K562 (cell line): Measurements from ENCODE around the gene DPY30. TPM values are rescaled to one million over a fixed set of nuclear protein-coding genes. Genes with fewer than 3 reads are reported as not detected.

Experiments
- ATAC-seq: fragments of 200-7000 bp; cut with Tn5 transposase; 3 replicates; pipeline ENCODE4 v1.9.1; 2020; ENCODE audit warnings: moderate library complexity
- BruUV-seq: library from RNA; stranded (reverse); fragments of 400-500 nt; replicated peaks from 2 replicates; lab custom pipeline; 2021; lab: Mats Ljungman, UMichigan
- CTCF ChIA-PET: fragments of 300-600 bp; formaldehyde crosslinking; extraction: SDS; loops from one replicate; lab custom pipeline; 2021; ENCODE audit warnings: low intra/inter-chr PET ratio; lab: Yijun Ruan, JAX
- POLR2A ChIA-PET: fragments of 300-600, 350-650 bp; sonication (Branson Sonifier 250); formaldehyde crosslinking; extraction: SDS; loops from one replicate; lab custom pipeline; 2021; ENCODE audit warnings: antibody characterized with exemption, inconsistent platforms; lab: Yijun Ruan, JAX
- DNase-seq, 4 experiments: peaks; one replicate each; pipeline versions ENCODE4 v3.0.0 to v3.0.0-alpha.2; 2011 to 2018; ENCODE audit warnings: low spot score in 3 of 4, mixed read lengths in 3 of 4; ENCODE audit errors: extremely low read depth in 1 of 4
- FAIRE-seq: peaks from 2 replicates; lab custom pipeline; 2011; peaks lifted over from hg19 to GRCh38; lab: Jason Lieb, UNC
- H2AFZ ChIP-seq: 2 replicates; pipeline ENCODE4 v1.6.0; 2011; ENCODE audit warnings: low read depth, low read length, control low read depth, inconsistent platforms
- H3K27ac ChIP-seq: fragments of 200-600 bp; 3 replicates; pipeline ENCODE4 v1.8.0; 2011; ENCODE audit warnings: low read depth, mild to moderate bottlenecking, control low read depth, inconsistent platforms, low read length, moderate library complexity, mixed read lengths; ENCODE audit errors: extremely low read depth
- H3K27me3 ChIP-seq, 2 experiments: fragments of 300-600 bp in 1 of 2; 2 replicates in 1 of 2; 3 replicates in 1 of 2; pipeline versions ENCODE4 v1.6.0 to v1.8.0; 2011; ENCODE audit warnings: inconsistent platforms in 2 of 2, low read length in 2 of 2, mild to moderate bottlenecking in 1 of 2, mixed read lengths in 1 of 2, moderate library complexity in 1 of 2; ENCODE audit not compliant: control insufficient read depth in 2 of 2, insufficient read depth in 2 of 2
- H3K36me3 ChIP-seq: fragments of 300-600 bp; 3 replicates; pipeline ENCODE4 v1.8.0; 2011; ENCODE audit warnings: mild to moderate bottlenecking, low read length, inconsistent platforms; ENCODE audit not compliant: control insufficient read depth, insufficient read depth
- H3K4me1 ChIP-seq, 2 experiments: fragments of 200-600 bp in 1 of 2; replicated peaks in 1 of 2; 2 replicates in 1 of 2; 3 replicates in 1 of 2; pipeline versions ENCODE4 v1.5.1 to v1.8.0; 2011; ENCODE audit warnings: inconsistent platforms in 2 of 2, low read length in 2 of 2, mild to moderate bottlenecking in 1 of 2, mixed read lengths in 1 of 2, moderate library complexity in 1 of 2; ENCODE audit not compliant: control insufficient read depth in 2 of 2, insufficient read depth in 2 of 2
- H3K4me2 ChIP-seq: 2 replicates; pipeline ENCODE4 v1.6.1; 2011; ENCODE audit warnings: low read length, control low read depth, inconsistent platforms, mixed read lengths; ENCODE audit not compliant: insufficient read depth
- H3K4me3 ChIP-seq: fragments of 200-600 bp; sonication (generic), shearing (Covaris generic); 2 replicates; pipeline ENCODE4 v1.5.1; 2016; ENCODE audit warnings: control low read depth, inconsistent platforms
- H3K79me2 ChIP-seq: fragments of 200-600 bp; 3 replicates; pipeline ENCODE4 v1.8.0; 2011; ENCODE audit warnings: low read length, inconsistent platforms; ENCODE audit not compliant: control insufficient read depth, insufficient read depth
- H3K9ac ChIP-seq, 2 experiments: 2 replicates each; pipeline versions ENCODE4 v1.6.0 to v1.6.1; 2011; ENCODE audit warnings: low read depth in 2 of 2, low read length in 2 of 2, control low read depth in 1 of 2, inconsistent platforms in 1 of 2, mild to moderate bottlenecking in 1 of 2, mixed read lengths in 1 of 2; ENCODE audit not compliant: insufficient read depth in 1 of 2
- H3K9me1 ChIP-seq: one replicate; pipeline ENCODE4 v1.6.0; 2011; ENCODE audit warnings: inconsistent platforms, mild to moderate bottlenecking, low read length, moderate library complexity; ENCODE audit not compliant: control insufficient read depth, insufficient read depth
- H3K9me3 ChIP-seq: replicated peaks from 2 replicates; pipeline ENCODE4 v1.5.1; 2011; ENCODE audit warnings: low read depth, low read length, inconsistent platforms; ENCODE audit not compliant: control insufficient read depth, insufficient read depth
- H4K20me1 ChIP-seq: replicated peaks from 2 replicates; pipeline ENCODE4 v1.6.1; 2011; ENCODE audit warnings: low read length, inconsistent platforms, mixed read lengths; ENCODE audit not compliant: control insufficient read depth, insufficient read depth
- BACH1 ChIP-seq: fragments of 200-800 bp; sonication (Bioruptor generic); IDR thresholded peaks from 2 replicates; pipeline ENCODE4 v1.6.1; 2016; ENCODE audit warnings: missing genetic modification characterization, missing compliant biosample characterization
- CEBPG ChIP-seq, 3 experiments: fragments of 200-800 bp in 1 of 3; sonication (Bioruptor generic) in 1 of 3; sonication (generic) in 1 of 3; formaldehyde crosslinking in 1 of 3; IDR thresholded peaks in 2 of 3; conservative IDR thresholded peaks in 1 of 3; 2 replicates each; pipeline versions ENCODE4 v1.6.1 to v1.8.0; 2016 to 2022; ENCODE audit warnings: missing compliant biosample characterization in 2 of 3, missing genetic modification characterization in 2 of 3, mild to moderate bottlenecking in 1 of 3, missing genetic modification reagents in 1 of 3
- CREM ChIP-seq: IDR thresholded peaks from 2 replicates; pipeline ENCODE4 v1.6.1; 2014; ENCODE audit warnings: antibody characterized with exemption, low read depth
- FOXK2 ChIP-seq, 2 experiments: fragments of 450-650 bp; IDR thresholded peaks in 1 of 2; conservative IDR thresholded peaks in 1 of 2; 2 replicates each; pipeline ENCODE4 v1.6.1; 2016; ENCODE audit warnings: low read depth in 2 of 2, mild to moderate bottlenecking in 1 of 2
- HNRNPL ChIP-seq: fragments of 200-400 bp; formaldehyde crosslinking; IDR thresholded peaks from 2 replicates; pipeline ENCODE4 v1.6.1; 2017; ENCODE audit warnings: low read depth, mild to moderate bottlenecking, low read length
- RBFOX2 ChIP-seq: fragments of 200-400 bp; formaldehyde crosslinking; IDR thresholded peaks from 2 replicates; pipeline ENCODE4 v1.6.1; 2017; ENCODE audit warnings: low read depth, mild to moderate bottlenecking, low read length, moderate library complexity
- SMAD4 ChIP-seq: fragments of 250-450 bp; sonication (Bioruptor Pico); conservative IDR thresholded peaks from 2 replicates; pipeline ENCODE4 v1.8.0; 2021; ENCODE audit warnings: inconsistent platforms, mild to moderate bottlenecking, moderate library complexity
- TAF1 ChIP-seq: IDR thresholded peaks from 2 replicates; pipeline ENCODE4 v1.6.1; 2011; ENCODE audit warnings: mild to moderate bottlenecking, low read length, moderate library complexity; ENCODE audit not compliant: insufficient read depth, control insufficient read depth, severe bottlenecking; ENCODE audit errors: extremely low read depth
- ZNF354B ChIP-seq: fragments of 250-450 bp; sonication (Bioruptor Pico); IDR thresholded peaks from 2 replicates; pipeline ENCODE4 v1.4.0; 2020
- WGBS: fragments of 100-300 bp; shearing (Covaris generic); methylation state at CpG from one replicate; pipeline ENCODE4 v1.1.6; 2016; ENCODE audit warnings: low coverage, mixed read lengths; ENCODE audit not compliant: insufficient coverage; ENCODE audit errors: missing lambda C conversion rate; 5-methylcytosine and 5-hydroxymethylcytosine counted together
- in situ Hi-C: fragments of 300-500 bp; cut with MboI; formaldehyde crosslinking; loops from 4 replicates; pipeline ENCODE4 v1.15.0; 2018; ENCODE audit warnings: inconsistent platforms, mixed read lengths
- intact Hi-C: fragments of 100-400 bp; cut with micrococcal nuclease; formaldehyde crosslinking; loops from 2 replicates; pipeline ENCODE4 v1.14.2; 2022
- polyA plus RNA-seq, 8 experiments: library from polyadenylated mRNA; depleted of rRNA in 4 of 8; stranded (reverse) in 5 of 8; unstranded in 3 of 8; fragments of >200 nt; fragmentation: Nextera tagmentation in 2 of 8; fragmentation: Illumina TruSeq in 1 of 8; extraction: Ambion mirVana in 2 of 8; extraction: Trizol in 1 of 8; gene quantifications; 2 replicates each; pipeline versions ENCODE4 v1.2.1 to v1.2.3, GENCODE V29; 2011 to 2014; ENCODE audit warnings: inconsistent platforms in 1 of 8, missing spikeins in 1 of 8
- total RNA-seq, 7 experiments: library from RNA; depleted of rRNA in 6 of 7; stranded (reverse); fragments of >200 nt in 6 of 7; fragmentation: Illumina TruSeq in 2 of 7; extraction: Trizol in 2 of 7; gene quantifications; 2 replicates each; pipeline versions ENCODE4 v1.2.1 to v1.2.3, GENCODE V29; 2011 to 2021; ENCODE audit warnings: low replicate concordance in 1 of 7
- TF ChIP-seq, protein P1 (sequence below): fragments of 450-650 bp; IDR thresholded peaks from 2 replicates; pipeline ENCODE4 v1.6.1; 2016
- TF ChIP-seq, protein P2 (sequence below): fragments of 450-650 bp; IDR thresholded peaks from 2 replicates; pipeline ENCODE4 v1.6.1; 2018; ENCODE audit not compliant: partially characterized antibody
- TF ChIP-seq, protein P3 (sequence below): fragments of 200-400 bp; formaldehyde crosslinking; IDR thresholded peaks from 2 replicates; pipeline ENCODE4 v1.6.1; 2017; ENCODE audit warnings: mild to moderate bottlenecking, low read depth, low read length, moderate library complexity

Gene DPY30
- total and polyA plus RNA-seq, 9 of the 15 experiments (the other 6 are each of a cell fraction or from before 2014, with no cell fraction given), result 64.6 to 402 (median 116) TPM

- 0 out of 4 replicates have a peak, but pooled peaks of 1 of the 2 experiments have one; percentile 4 for TF ChIP-seq FOXK2 (conservative IDR thresholded peaks at IDR 0.05 in 1 of 2, IDR thresholded peaks at IDR 0.05 in 1 of 2; ENCODE audit: low read depth in 2 of 2)
- TF ChIP-seq CEBPG (CRISPR knock-in tag; IDR thresholded peaks at IDR 0.05), result no peak
- TF ChIP-seq CEBPG (tag; conservative IDR thresholded peaks at IDR 0.05 in 1 of 2, IDR thresholded peaks at IDR 0.05 in 1 of 2), result peak; percentile 44 to 59; a peak in 3 of 4 replicates
These were observed 25.1 kb upstream of the DPY30 start (continued) for GRCh38 chr2:32064713-32065112.

GRCh38 chr2:32064021-32064601 lies 24.5 kb upstream of the DPY30 start:
- Histone ChIP-seq H3K4me3 (peak overlapping the region; percentile 96), H3K4me1 (peaks cover 5 to 43% of the 10 kb centered on the region in 2 experiments; a peak in 3 of 5 replicates), H3K9ac (peak overlapping the region; percentile 81 to 98), H3K4me2 (peak overlapping the region; percentile 94), H3K9me1 (no peaks in the 10 kb centered on the region), H3K27me3 (no peaks in the 10 kb centered on the region), H4K20me1 (no peaks in the 10 kb centered on the region), H3K27ac (peak overlapping the region; percentile 89), H3K79me2 (peaks cover 27% of the 10 kb centered on the region), H2AFZ (peak overlapping the region; percentile 81), H3K36me3 (peaks cover 3% of the 10 kb centered on the region; the same call in 2 of the 3 replicates), H3K9me3 (no peaks in the 10 kb centered on the region)
- ChIA-PET POLR2A (interaction anchor here (0.6 to 3.2 kb wide), 5 partner anchors 10 to 1834 kb away, joined by 3 to 30 read pairs (median 4); partner anchors contain the start of genes DPY30 and SLC30A6), CTCF (no interaction called here)
- no TSS peak for BruUV-seq
- DNase-seq, result peak; percentile 31 to 67 (median 42)
- WGBS, result 0% methylated on average over 25 of the region's 40 CpGs
- ATAC-seq, result peak; percentile 52
- in situ Hi-C loops, result no loop called here
- FAIRE-seq, result peak; percentile 40
- intact Hi-C loops, result no loop called here
- TF ChIP-seq, protein P1, sequence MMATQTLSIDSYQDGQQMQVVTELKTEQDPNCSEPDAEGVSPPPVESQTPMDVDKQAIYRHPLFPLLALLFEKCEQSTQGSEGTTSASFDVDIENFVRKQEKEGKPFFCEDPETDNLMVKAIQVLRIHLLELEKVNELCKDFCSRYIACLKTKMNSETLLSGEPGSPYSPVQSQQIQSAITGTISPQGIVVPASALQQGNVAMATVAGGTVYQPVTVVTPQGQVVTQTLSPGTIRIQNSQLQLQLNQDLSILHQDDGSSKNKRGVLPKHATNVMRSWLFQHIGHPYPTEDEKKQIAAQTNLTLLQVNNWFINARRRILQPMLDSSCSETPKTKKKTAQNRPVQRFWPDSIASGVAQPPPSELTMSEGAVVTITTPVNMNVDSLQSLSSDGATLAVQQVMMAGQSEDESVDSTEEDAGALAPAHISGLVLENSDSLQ, result peak; percentile 47
- TF ChIP-seq, protein P2, sequence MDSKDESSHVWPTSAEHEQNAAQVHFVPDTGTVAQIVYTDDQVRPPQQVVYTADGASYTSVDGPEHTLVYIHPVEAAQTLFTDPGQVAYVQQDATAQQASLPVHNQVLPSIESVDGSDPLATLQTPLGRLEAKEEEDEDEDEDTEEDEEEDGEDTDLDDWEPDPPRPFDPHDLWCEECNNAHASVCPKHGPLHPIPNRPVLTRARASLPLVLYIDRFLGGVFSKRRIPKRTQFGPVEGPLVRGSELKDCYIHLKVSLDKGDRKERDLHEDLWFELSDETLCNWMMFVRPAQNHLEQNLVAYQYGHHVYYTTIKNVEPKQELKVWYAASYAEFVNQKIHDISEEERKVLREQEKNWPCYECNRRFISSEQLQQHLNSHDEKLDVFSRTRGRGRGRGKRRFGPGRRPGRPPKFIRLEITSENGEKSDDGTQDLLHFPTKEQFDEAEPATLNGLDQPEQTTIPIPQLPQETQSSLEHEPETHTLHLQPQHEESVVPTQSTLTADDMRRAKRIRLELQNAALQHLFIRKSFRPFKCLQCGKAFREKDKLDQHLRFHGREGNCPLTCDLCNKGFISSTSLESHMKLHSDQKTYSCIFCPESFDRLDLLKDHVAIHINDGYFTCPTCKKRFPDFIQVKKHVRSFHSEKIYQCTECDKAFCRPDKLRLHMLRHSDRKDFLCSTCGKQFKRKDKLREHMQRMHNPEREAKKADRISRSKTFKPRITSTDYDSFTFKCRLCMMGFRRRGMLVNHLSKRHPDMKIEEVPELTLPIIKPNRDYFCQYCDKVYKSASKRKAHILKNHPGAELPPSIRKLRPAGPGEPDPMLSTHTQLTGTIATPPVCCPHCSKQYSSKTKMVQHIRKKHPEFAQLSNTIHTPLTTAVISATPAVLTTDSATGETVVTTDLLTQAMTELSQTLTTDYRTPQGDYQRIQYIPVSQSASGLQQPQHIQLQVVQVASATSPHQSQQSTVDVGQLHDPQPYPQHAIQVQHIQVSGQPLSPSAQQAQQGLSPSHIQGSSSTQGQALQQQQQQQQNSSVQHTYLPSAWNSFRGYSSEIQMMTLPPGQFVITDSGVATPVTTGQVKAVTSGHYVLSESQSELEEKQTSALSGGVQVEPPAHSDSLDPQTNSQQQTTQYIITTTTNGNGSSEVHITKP, result peak; percentile 9
- TF ChIP-seq, protein P3, sequence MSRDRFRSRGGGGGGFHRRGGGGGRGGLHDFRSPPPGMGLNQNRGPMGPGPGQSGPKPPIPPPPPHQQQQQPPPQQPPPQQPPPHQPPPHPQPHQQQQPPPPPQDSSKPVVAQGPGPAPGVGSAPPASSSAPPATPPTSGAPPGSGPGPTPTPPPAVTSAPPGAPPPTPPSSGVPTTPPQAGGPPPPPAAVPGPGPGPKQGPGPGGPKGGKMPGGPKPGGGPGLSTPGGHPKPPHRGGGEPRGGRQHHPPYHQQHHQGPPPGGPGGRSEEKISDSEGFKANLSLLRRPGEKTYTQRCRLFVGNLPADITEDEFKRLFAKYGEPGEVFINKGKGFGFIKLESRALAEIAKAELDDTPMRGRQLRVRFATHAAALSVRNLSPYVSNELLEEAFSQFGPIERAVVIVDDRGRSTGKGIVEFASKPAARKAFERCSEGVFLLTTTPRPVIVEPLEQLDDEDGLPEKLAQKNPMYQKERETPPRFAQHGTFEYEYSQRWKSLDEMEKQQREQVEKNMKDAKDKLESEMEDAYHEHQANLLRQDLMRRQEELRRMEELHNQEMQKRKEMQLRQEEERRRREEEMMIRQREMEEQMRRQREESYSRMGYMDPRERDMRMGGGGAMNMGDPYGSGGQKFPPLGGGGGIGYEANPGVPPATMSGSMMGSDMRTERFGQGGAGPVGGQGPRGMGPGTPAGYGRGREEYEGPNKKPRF, result no peak
- TF ChIP-seq RBFOX2 (peak; percentile 63), SMAD4 (CRISPR knock-in tag) (peak; percentile 35; the same call in 1 of the 2 replicates), TAF1 (peak; percentile 12), HNRNPL (no peak), BACH1 (tag) (no peak), ZNF354B (no peak), CREM (peak; percentile 66)
